Glutamatergic neuron (in vitro differentiated cells): ENCODE results near the gene TRMT44. TPM values are rescaled to one million over a fixed set of nuclear protein-coding genes. Genes with fewer than 3 reads are reported as not detected.
A peak's percentile ranks its signal among the peaks of the same experiment; 100 is the strongest.

Experiments used
- DNase-seq: peaks from one replicate; pipeline ENCODE4 v3.0.0; 2022
- H3K27ac Mint-ChIP-seq: one replicate; pipeline ENCODE4 v1.8.0; 2020; ENCODE audit warnings: mild to moderate bottlenecking, mixed read lengths, inconsistent platforms; ENCODE audit not compliant: unreplicated experiment
- H3K27me3 Mint-ChIP-seq: one replicate; pipeline ENCODE4 v1.8.0; 2020; ENCODE audit warnings: mild to moderate bottlenecking, moderate library complexity, mixed read lengths, inconsistent platforms; ENCODE audit not compliant: unreplicated experiment
- H3K36me3 Mint-ChIP-seq: one replicate; pipeline ENCODE4 v1.8.0; 2020; ENCODE audit warnings: mild to moderate bottlenecking, mixed read lengths, inconsistent platforms; ENCODE audit not compliant: unreplicated experiment
- H3K4me1 Mint-ChIP-seq: one replicate; pipeline ENCODE4 v1.8.0; 2020; ENCODE audit warnings: mild to moderate bottlenecking, low read depth, mixed read lengths, inconsistent platforms; ENCODE audit not compliant: unreplicated experiment
- H3K4me3 Mint-ChIP-seq: one replicate; pipeline ENCODE4 v1.8.0; 2020; ENCODE audit warnings: mild to moderate bottlenecking, mixed read lengths, inconsistent platforms; ENCODE audit not compliant: unreplicated experiment
- H3K9me3 Mint-ChIP-seq: one replicate; pipeline ENCODE4 v1.8.0; 2020; ENCODE audit warnings: mild to moderate bottlenecking, moderate library complexity, mixed read lengths, inconsistent platforms; ENCODE audit not compliant: unreplicated experiment
- CTCF ChIP-seq: fragments of 200-600 bp; sonication (generic); IDR thresholded peaks from one replicate; pipeline ENCODE4 v1.5.0; 2021; ENCODE audit not compliant: partially characterized antibody, unreplicated experiment
- total RNA-seq: library from RNA; stranded (reverse); fragmentation: NEBNext Ultra II Directional; extraction: Animal tissue kit (Norgen Biotek cat#: 25700); gene quantifications from one replicate; pipeline ENCODE4 v1.2.1, GENCODE V29; 2021; ENCODE audit not compliant: unreplicated experiment

Gene TRMT44
- total RNA-seq, 1 donor from 2014 or later = 23.3 TPM

- no peak for DNase-seq
- H3K4me3 Mint-ChIP-seq = no peak overlapping the region
- no peak overlapping the region for H3K27ac Mint-ChIP-seq
- H3K9me3 Mint-ChIP-seq = peaks cover 5% of the 10 kb centered on the region
- H3K27me3 Mint-ChIP-seq = no peaks in the 10 kb centered on the region
- H3K4me1 Mint-ChIP-seq = peaks cover 7% of the 10 kb centered on the region
- no peaks in the 10 kb centered on the region for H3K36me3 Mint-ChIP-seq
- TF ChIP-seq CTCF = no peak
Measured at GRCh38 chr4:8434251-8435073, 6.1 kb upstream of the TRMT44 start.

- H3K27me3 Mint-ChIP-seq = peaks cover 4% of the 10 kb centered on the region
- DNase-seq = no peak
- TF ChIP-seq CTCF = no peak
- peaks cover 11% of the 10 kb centered on the region for H3K9me3 Mint-ChIP-seq
- no peak overlapping the region for H3K4me3 Mint-ChIP-seq
- H3K36me3 Mint-ChIP-seq = no peaks in the 10 kb centered on the region
- H3K27ac Mint-ChIP-seq = no peak overlapping the region
- peaks cover 16% of the 10 kb centered on the region for H3K4me1 Mint-ChIP-seq
Measured at GRCh38 chr4:8435656-8436121, 4.9 kb upstream of the TRMT44 start.

- H3K27ac Mint-ChIP-seq = peak overlapping the region; percentile 57
- no peak for TF ChIP-seq CTCF
Measured at GRCh38 chr4:8437281-8437680, 3.3 kb upstream of the TRMT44 start.

GRCh38 chr4:8438743-8439142 is 1.8 kb upstream of the TRMT44 start:
- no peak for DNase-seq
- no peak for TF ChIP-seq CTCF
- peaks cover 11% of the 10 kb centered on the region for H3K9me3 Mint-ChIP-seq
- no peak overlapping the region for H3K27ac Mint-ChIP-seq
- H3K4me3 Mint-ChIP-seq = peak overlapping the region; percentile 33
- H3K27me3 Mint-ChIP-seq = peaks cover 6% of the 10 kb centered on the region
- peaks cover 31% of the 10 kb centered on the region for H3K4me1 Mint-ChIP-seq
- H3K36me3 Mint-ChIP-seq = no peaks in the 10 kb centered on the region

More at GRCh38 chr4:8437281-8437680, 3.3 kb upstream of the TRMT44 start:
- Mint-ChIP-seq H3K4me3 (peak overlapping the region; percentile 73), H3K27me3 (peaks cover 4% of the 10 kb centered on the region), H3K9me3 (peaks cover 10% of the 10 kb centered on the region), H3K4me1 (peaks cover 26% of the 10 kb centered on the region), H3K36me3 (no peaks in the 10 kb centered on the region)
- DNase-seq = no peak

- Mint-ChIP-seq H3K27ac (no peak overlapping the region), H3K9me3 (peaks cover 11% of the 10 kb centered on the region), H3K27me3 (peaks cover 6% of the 10 kb centered on the region), H3K4me1 (peaks cover 31% of the 10 kb centered on the region), H3K4me3 (peak overlapping the region; percentile 33), H3K36me3 (no peaks in the 10 kb centered on the region)
- TF ChIP-seq CTCF = no peak
- no peak for DNase-seq
Measured at GRCh38 chr4:8439168-8439567, 1.4 kb upstream of the TRMT44 start.
